ENCODE data around the gene SMYD1. TPM values are rescaled to one million over a fixed set of nuclear protein-coding genes. Genes with fewer than 3 reads are reported as not detected.

The SMYD1 gene
- total RNA-seq, 4 donors from 2014 or later, result 0.07 TPM; not detected in 3

GRCh38 chr2:88139804-88140203 is 72.2 kb downstream of the SMYD1 start:
- no peak overlapping the region for H3K27ac ChIP-seq
- DNase-seq, result no peak
- no peak for TF ChIP-seq CTCF (IDR thresholded peaks at IDR 0.05)
- TF ChIP-seq POLR2A (IDR thresholded peaks at IDR 0.05), result no peak
- no peaks in the 10 kb centered on the region for H3K27me3 ChIP-seq
- H3K36me3 ChIP-seq, result no peaks in the 10 kb centered on the region
- H3K4me3 ChIP-seq, result no peak overlapping the region
- intact Hi-C loops (cut with DNase I; ENCODE audit: low total_unique reads), result no loop called here
- H3K9me3 ChIP-seq, result peaks cover 0 to 3% of the 10 kb centered on the region in 2 donors
- no peaks in the 10 kb centered on the region for H3K4me1 ChIP-seq

GRCh38 chr2:88141952-88142351 is 74.3 kb downstream of the SMYD1 start:
- Histone ChIP-seq H3K9me3 (peaks cover 0 to 3% of the 10 kb centered on the region in 2 donors), H3K4me3 (no peak overlapping the region), H3K27me3 (no peaks in the 10 kb centered on the region), H3K27ac (no peak overlapping the region), H3K4me1 (no peaks in the 10 kb centered on the region), H3K36me3 (no peaks in the 10 kb centered on the region)
- no peak for DNase-seq
- intact Hi-C loops (cut with DNase I; ENCODE audit: low total_unique reads), result no loop called here
- TF ChIP-seq CTCF (IDR thresholded peaks at IDR 0.05) (no peak), POLR2A (IDR thresholded peaks at IDR 0.05) (no peak)

GRCh38 chr2:88144271-88144670 is 76.6 kb downstream of the SMYD1 start:
- H3K4me3 ChIP-seq, result no peak overlapping the region
- no peaks in the 10 kb centered on the region for H3K27me3 ChIP-seq
- no peak for TF ChIP-seq CTCF (IDR thresholded peaks at IDR 0.05)
- no peak for TF ChIP-seq POLR2A (IDR thresholded peaks at IDR 0.05)
- no peaks in the 10 kb centered on the region for H3K4me1 ChIP-seq
- no peak for DNase-seq
- no peak overlapping the region for H3K27ac ChIP-seq
- H3K36me3 ChIP-seq, result no peaks in the 10 kb centered on the region
- H3K9me3 ChIP-seq, result peaks cover 0 to 6% of the 10 kb centered on the region in 2 donors
- intact Hi-C loops (cut with DNase I; ENCODE audit: low total_unique reads), result no loop called here

- H3K36me3 ChIP-seq, result no peaks in the 10 kb centered on the region
- no peak for DNase-seq
- H3K4me1 ChIP-seq, result no peaks in the 10 kb centered on the region
- H3K4me3 ChIP-seq, result no peak overlapping the region
- no peaks in the 10 kb centered on the region for H3K27me3 ChIP-seq
- H3K9me3 ChIP-seq, result peaks cover 0 to 6% of the 10 kb centered on the region in 2 donors
- intact Hi-C loops (cut with DNase I; ENCODE audit: low total_unique reads), result no loop called here
- H3K27ac ChIP-seq, result no peak overlapping the region
- TF ChIP-seq POLR2A (IDR thresholded peaks at IDR 0.05), result no peak
- TF ChIP-seq CTCF (IDR thresholded peaks at IDR 0.05), result no peak
Observed at GRCh38 chr2:88144914-88145497, 77.4 kb downstream of the SMYD1 start.

- no peaks in the 10 kb centered on the region for H3K27me3 ChIP-seq
- H3K27ac ChIP-seq, result no peak overlapping the region
- H3K36me3 ChIP-seq, result no peaks in the 10 kb centered on the region
- TF ChIP-seq CTCF (IDR thresholded peaks at IDR 0.05) (no peak), POLR2A (IDR thresholded peaks at IDR 0.05) (no peak)
- intact Hi-C loops (cut with DNase I; ENCODE audit: low total_unique reads), result no loop called here
- peaks cover 0 to 3% of the 10 kb centered on the region in 2 donors for H3K9me3 ChIP-seq
- no peak overlapping the region for H3K4me3 ChIP-seq
- no peaks in the 10 kb centered on the region for H3K4me1 ChIP-seq
- no peak for DNase-seq
Observed at GRCh38 chr2:88146590-88146989, 79.0 kb downstream of the SMYD1 start.

Measured in uterus (tissue), 4 donors.